Measurements from ENCODE around the gene FAT3.

Gene FAT3

DNA sequence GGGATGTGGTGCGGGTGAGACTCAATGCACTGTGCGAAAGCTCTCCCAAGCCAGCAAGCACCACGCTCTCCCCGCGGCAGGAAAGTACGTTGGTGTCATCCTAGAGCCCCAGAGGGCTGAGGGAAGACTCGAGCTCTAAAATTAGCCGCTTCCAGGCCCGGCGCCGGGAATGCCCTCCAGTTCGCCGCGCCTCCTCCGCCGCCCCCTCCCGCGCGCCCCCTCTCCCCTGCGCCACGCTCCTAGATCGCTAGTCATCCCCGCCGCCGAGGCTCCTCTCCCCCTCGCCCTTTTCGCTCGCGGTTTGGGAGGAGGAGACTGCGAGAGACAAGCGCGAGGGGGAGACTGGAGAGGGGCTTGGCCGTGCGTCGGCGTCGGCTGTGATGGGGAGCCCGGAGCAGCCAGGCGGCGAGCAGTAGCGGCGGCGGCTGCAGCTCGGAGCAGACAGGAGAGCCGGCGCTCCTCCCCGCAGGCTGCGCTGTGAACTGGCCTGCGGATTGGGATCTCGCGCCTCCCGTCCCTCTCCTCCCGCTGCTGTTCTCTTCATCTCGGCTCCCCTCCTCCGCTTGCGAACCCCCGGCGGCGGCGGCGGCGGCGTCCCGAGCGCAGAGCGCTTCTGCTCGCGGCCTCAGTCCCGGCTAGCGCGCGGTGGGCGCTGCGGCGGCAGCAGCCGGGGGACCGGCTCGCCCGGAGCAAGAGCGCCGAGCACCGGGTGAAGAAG lies at the start of gene FAT3 (continued):
- TF ChIP-seq BCL11B (tag by site-specific recombination; IDR thresholded peaks at IDR 0.05; ENCODE audit: low read depth) (no peak), ZNF266 (tag by site-specific recombination; IDR thresholded peaks at IDR 0.05; ENCODE audit: low read depth) (no peak), KLF8 (tag by site-specific recombination; IDR thresholded peaks at IDR 0.05) (no peak), YY1 (tag by site-specific recombination; IDR thresholded peaks at IDR 0.05) (no peak), ZNF324 (tag by site-specific recombination; IDR thresholded peaks at IDR 0.05) (no peak), GLIS2 (tag by site-specific recombination; IDR thresholded peaks at IDR 0.05) (peak; percentile 54), FEZF1 (tag by site-specific recombination; IDR thresholded peaks at IDR 0.05) (peak; percentile 35; the same call in 1 of the 2 replicates), ZBTB21 (tag by site-specific recombination; IDR thresholded peaks at IDR 0.05) (no peak), ZNF426 (tag by site-specific recombination; IDR thresholded peaks at IDR 0.05) (no peak), ZNF239 (tag by site-specific recombination; IDR thresholded peaks at IDR 0.05) (no peak), GLIS1 (tag by site-specific recombination; IDR thresholded peaks at IDR 0.05) (no peak), ZNF37A (tag by site-specific recombination; IDR thresholded peaks at IDR 0.05) (no peak), ZNF302 (tag by site-specific recombination; IDR thresholded peaks at IDR 0.05; ENCODE audit: low read depth) (no peak), WT1 (tag by site-specific recombination; IDR thresholded peaks at IDR 0.05) (no peak), ZSCAN16 (tag by site-specific recombination; IDR thresholded peaks at IDR 0.05) (no peak), ZFP37 (tag by site-specific recombination; IDR thresholded peaks at IDR 0.05) (peak; percentile 51; the same call in 1 of the 2 replicates), ZNF624 (tag by site-specific recombination; IDR thresholded peaks at IDR 0.05) (no peak), ZEB2 (tag by site-specific recombination; IDR thresholded peaks at IDR 0.05) (peak; percentile 63; the same call in 1 of the 2 replicates), ZNF274 (IDR thresholded peaks at IDR 0.05; ENCODE audit: low read length) (no peak), ZNF274 (tag by site-specific recombination; IDR thresholded peaks at IDR 0.05; ENCODE audit: borderline replicate concordance) (no peak), ZNF404 (tag by site-specific recombination; IDR thresholded peaks at IDR 0.05) (no peak)
- TF ChIP-seq, protein P1, sequence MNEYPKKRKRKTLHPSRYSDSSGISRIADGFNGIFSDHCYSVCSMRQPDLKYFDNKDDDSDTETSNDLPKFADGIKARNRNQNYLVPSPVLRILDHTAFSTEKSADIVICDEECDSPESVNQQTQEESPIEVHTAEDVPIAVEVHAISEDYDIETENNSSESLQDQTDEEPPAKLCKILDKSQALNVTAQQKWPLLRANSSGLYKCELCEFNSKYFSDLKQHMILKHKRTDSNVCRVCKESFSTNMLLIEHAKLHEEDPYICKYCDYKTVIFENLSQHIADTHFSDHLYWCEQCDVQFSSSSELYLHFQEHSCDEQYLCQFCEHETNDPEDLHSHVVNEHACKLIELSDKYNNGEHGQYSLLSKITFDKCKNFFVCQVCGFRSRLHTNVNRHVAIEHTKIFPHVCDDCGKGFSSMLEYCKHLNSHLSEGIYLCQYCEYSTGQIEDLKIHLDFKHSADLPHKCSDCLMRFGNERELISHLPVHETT (tag by site-specific recombination; IDR thresholded peaks at IDR 0.05) = no peak
- TF ChIP-seq, protein P2, sequence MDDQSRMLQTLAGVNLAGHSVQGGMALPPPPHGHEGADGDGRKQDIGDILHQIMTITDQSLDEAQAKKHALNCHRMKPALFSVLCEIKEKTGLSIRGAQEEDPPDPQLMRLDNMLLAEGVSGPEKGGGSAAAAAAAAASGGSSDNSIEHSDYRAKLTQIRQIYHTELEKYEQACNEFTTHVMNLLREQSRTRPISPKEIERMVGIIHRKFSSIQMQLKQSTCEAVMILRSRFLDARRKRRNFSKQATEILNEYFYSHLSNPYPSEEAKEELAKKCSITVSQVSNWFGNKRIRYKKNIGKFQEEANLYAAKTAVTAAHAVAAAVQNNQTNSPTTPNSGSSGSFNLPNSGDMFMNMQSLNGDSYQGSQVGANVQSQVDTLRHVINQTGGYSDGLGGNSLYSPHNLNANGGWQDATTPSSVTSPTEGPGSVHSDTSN (CRISPR knock-in tag; IDR thresholded peaks at IDR 0.05) = no peak
- TF ChIP-seq, protein P3, sequence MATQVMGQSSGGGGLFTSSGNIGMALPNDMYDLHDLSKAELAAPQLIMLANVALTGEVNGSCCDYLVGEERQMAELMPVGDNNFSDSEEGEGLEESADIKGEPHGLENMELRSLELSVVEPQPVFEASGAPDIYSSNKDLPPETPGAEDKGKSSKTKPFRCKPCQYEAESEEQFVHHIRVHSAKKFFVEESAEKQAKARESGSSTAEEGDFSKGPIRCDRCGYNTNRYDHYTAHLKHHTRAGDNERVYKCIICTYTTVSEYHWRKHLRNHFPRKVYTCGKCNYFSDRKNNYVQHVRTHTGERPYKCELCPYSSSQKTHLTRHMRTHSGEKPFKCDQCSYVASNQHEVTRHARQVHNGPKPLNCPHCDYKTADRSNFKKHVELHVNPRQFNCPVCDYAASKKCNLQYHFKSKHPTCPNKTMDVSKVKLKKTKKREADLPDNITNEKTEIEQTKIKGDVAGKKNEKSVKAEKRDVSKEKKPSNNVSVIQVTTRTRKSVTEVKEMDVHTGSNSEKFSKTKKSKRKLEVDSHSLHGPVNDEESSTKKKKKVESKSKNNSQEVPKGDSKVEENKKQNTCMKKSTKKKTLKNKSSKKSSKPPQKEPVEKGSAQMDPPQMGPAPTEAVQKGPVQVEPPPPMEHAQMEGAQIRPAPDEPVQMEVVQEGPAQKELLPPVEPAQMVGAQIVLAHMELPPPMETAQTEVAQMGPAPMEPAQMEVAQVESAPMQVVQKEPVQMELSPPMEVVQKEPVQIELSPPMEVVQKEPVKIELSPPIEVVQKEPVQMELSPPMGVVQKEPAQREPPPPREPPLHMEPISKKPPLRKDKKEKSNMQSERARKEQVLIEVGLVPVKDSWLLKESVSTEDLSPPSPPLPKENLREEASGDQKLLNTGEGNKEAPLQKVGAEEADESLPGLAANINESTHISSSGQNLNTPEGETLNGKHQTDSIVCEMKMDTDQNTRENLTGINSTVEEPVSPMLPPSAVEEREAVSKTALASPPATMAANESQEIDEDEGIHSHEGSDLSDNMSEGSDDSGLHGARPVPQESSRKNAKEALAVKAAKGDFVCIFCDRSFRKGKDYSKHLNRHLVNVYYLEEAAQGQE (tag by site-specific recombination; IDR thresholded peaks at IDR 0.05) = no peak
- TF ChIP-seq, protein P4, sequence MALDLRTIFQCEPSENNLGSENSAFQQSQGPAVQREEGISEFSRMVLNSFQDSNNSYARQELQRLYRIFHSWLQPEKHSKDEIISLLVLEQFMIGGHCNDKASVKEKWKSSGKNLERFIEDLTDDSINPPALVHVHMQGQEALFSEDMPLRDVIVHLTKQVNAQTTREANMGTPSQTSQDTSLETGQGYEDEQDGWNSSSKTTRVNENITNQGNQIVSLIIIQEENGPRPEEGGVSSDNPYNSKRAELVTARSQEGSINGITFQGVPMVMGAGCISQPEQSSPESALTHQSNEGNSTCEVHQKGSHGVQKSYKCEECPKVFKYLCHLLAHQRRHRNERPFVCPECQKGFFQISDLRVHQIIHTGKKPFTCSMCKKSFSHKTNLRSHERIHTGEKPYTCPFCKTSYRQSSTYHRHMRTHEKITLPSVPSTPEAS (tag by site-specific recombination; IDR thresholded peaks at IDR 0.05) = no peak
- TF ChIP-seq, protein P5, sequence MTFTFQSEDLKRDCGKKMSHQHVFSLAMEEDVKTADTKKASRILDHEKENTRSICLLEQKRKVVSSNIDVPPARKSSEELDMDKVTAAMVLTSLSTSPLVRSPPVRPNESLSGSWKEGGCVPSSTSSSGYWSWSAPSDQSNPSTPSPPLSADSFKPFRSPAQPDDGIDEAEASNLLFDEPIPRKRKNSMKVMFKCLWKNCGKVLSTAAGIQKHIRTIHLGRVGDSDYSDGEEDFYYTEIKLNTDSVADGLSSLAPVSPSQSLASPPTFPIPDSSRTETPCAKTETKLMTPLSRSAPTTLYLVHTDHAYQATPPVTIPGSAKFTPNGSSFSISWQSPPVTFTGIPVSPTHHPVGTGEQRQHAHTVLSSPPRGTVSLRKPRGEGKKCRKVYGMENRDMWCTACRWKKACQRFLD (tag by site-specific recombination; IDR thresholded peaks at IDR 0.05) = no peak
- TF ChIP-seq, protein P6, sequence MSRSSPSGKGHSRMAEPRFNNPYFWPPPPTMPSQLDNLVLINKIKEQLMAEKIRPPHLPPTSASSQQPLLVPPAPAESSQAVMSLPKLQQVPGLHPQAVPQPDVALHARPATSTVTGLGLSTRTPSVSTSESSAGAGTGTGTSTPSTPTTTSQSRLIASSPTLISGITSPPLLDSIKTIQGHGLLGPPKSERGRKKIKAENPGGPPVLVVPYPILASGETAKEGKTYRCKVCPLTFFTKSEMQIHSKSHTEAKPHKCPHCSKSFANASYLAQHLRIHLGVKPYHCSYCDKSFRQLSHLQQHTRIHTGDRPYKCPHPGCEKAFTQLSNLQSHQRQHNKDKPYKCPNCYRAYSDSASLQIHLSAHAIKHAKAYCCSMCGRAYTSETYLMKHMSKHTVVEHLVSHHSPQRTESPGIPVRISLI (tag by site-specific recombination; IDR thresholded peaks at IDR 0.05) = no peak
- TF ChIP-seq, protein P7, sequence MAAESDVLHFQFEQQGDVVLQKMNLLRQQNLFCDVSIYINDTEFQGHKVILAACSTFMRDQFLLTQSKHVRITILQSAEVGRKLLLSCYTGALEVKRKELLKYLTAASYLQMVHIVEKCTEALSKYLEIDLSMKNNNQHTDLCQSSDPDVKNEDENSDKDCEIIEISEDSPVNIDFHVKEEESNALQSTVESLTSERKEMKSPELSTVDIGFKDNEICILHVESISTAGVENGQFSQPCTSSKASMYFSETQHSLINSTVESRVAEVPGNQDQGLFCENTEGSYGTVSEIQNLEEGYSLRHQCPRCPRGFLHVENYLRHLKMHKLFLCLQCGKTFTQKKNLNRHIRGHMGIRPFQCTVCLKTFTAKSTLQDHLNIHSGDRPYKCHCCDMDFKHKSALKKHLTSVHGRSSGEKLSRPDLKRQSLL (tag by site-specific recombination; IDR thresholded peaks at IDR 0.05) = peak; percentile 47; the same call in 1 of the 2 replicates
- TF ChIP-seq, protein P8, sequence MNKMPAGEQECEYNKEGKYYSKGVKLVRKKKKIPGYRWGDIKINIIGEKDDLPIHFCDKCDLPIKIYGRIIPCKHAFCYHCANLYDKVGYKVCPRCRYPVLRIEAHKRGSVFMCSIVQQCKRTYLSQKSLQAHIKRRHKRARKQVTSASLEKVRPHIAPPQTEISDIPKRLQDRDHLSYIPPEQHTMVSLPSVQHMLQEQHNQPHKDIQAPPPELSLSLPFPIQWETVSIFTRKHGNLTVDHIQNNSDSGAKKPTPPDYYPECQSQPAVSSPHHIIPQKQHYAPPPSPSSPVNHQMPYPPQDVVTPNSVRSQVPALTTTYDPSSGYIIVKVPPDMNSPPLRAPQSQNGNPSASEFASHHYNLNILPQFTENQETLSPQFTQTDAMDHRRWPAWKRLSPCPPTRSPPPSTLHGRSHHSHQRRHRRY (tag by site-specific recombination; IDR thresholded peaks at IDR 0.05) = no peak
